Suprapubic skin (tissue), 3 donors: ENCODE measurements around the gene TOMM40L.

Source experiments
- CTCF ChIP-seq, 2 donors: fragments of 200-600 bp in 1 of 2; fragments of 450-650 bp in 1 of 2; sonication (generic) in 1 of 2; IDR thresholded peaks; one replicate each; pipeline ENCODE4 v1.5.1; 2016 to 2019; ENCODE audit warnings: antibody characterized with exemption in 2 of 2, mild to moderate bottlenecking in 1 of 2, moderate library complexity in 1 of 2
- EP300 ChIP-seq: sonication (generic); formaldehyde crosslinking; IDR thresholded peaks from one replicate; pipeline ENCODE4 v1.6.1; 2017; ENCODE audit warnings: antibody characterized with exemption
- POLR2A ChIP-seq, 2 donors: fragments of 450-650 bp; IDR thresholded peaks; one replicate each; pipeline ENCODE4 v1.6.1; 2017; ENCODE audit warnings: antibody characterized with exemption in 2 of 2, mild to moderate bottlenecking in 2 of 2, moderate library complexity in 2 of 2

- no peak for TF ChIP-seq CTCF (IDR thresholded peaks at IDR 0.05)
- no peak for TF ChIP-seq EP300
- TF ChIP-seq POLR2A (IDR thresholded peaks at IDR 0.05): no peak
Observed at GRCh38 chr1:161266836-161267235, 41.0 kb downstream of the TOMM40L start.
